ENCODE data around the gene ITIH3.

GRCh38 chr3:52794612-52795099 lies at the start of gene ITIH3:
- TF ChIP-seq CTCF (IDR thresholded peaks at IDR 0.05) (no peak), ZFX (IDR thresholded peaks at IDR 0.05; ENCODE audit: borderline replicate concordance) (no peak)

Data from 22Rv1 (cell line).